GM18867 (cell line): Measurements from ENCODE around the gene IGF1R.

Source experiments
- ATAC-seq: cut with Tn5 transposase; IDR thresholded peaks from one replicate; pipeline ENCODE4 v1.9.1; 2021; ENCODE audit warnings: mild to moderate bottlenecking, moderate library complexity; ENCODE audit not compliant: unreplicated experiment

Gene IGF1R

DNA sequence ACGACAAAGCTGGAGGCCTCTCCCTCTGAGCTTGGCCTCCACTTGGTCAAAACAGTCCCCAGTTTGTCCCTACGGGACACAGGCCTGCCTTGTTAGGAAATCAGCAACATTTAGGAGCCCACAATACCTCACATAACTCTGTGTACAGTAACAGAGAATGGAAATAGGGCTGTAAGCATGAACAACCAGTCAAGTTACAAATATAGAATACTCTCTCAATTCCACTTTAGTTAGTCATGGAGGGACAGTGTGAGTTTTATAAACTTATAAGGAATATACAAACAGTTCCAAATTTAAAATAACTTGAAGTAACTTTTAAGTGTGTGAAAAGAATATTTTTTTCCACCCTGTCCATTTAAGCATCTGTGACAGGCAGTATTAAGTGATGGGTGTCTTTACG, 229.8 kb downstream of the IGF1R start:
- ATAC-seq = no peak

DNA sequence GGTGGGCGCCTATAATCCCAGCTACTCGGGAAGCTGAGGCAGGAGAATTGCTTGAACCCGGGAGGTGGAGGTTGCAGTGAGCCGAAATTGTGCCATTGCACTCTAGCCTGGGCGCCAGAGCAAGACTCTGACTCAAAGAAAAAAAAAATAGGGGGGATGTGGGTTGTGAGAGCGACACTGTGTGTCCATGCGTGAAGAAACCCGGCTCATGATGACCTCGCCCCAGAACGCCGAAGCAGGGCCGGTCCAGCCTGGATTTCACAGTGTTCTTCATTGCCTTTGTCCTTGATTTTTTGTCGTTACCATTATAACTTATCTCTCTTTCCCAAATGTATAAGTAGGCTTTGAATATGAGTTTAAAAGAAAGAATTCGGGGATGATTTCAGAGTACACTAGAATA, 230.5 kb downstream of the IGF1R start:
- ATAC-seq = no peak

DNA sequence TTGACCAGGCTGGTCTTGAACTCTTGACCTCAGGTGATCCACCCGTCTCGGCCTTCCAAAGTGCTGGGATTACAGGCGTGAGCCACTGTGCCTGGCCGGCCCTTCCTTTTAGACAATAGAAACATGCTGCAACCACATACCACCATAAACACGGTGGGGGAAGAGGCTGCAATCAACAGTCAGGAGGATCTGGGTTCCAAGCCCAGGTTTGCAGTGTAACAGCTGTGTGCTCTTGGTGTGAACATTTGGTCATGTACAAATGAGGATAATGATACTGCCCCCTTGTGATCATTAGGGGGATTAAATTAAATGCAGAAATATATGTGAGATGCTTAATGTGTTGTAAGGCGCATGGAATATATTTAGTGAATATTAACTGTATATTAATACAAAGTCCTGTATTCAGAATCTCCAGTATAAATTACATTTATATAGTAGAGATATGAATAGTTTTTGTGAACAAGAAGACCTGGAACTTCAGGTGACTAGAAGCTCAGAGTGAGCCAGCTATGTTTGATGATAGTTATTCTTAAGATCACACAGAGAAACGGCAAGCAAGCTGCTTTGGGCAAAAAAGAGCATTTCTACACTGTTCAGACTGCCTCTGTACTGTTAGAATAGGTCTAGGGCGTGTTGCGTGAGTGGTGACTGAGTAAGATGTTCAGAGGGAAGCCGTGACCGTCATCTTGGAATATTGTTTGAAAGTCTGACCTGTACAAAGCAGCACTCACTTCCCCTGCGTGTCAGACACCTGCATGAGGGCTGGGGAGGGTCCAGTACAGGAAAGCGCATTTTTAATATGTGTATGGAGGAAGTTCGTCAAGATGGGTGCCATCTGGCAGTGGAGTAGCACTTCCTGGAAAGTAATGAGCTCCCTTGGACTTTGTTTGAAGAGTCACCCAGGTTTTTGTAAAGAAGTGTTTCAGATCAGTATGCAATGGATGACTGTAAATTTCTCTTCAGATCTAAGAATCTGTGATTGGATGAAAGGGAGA, 233.5 kb downstream of the IGF1R start:
- ATAC-seq = peak; percentile 65

DNA sequence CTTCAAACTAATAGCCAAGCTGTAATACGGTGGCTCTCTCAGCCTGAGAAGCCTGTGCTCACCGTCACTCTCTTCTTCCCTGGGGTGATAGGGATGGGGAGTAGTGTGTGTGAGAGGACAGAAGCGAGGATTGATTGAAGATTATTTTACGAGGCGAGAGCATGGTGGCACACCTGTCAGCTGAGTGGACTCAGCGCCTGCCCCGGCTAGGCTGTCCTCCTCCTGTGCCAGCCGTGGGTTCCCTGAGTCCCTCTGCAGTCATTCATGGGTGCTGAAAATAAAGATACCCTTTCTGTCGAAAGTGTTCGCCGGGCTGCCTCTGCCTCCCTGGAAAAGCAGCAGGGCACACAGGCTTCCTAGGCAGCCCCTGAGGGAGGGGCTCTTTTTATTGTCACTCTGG, 235.1 kb downstream of the IGF1R start:
- ATAC-seq = no peak

DNA sequence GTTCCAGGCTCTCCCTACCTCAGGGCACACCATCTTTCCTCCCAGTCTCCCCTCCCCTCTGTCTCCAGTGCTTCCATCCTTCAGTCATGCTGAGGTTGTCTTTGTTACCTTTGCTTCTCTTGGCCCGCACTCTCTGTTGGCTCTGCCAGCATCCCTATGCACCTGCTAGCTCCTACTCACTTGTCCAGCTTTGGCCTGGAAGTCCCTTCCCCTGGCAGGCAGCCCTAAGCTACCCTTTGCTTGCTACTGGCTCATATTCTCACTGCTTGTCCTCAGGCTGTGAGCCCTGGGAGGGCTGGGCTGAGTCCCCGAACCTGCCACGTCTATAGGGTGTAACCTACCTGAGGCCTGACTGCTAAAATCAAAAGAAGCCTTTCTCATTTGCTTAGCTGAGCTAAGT, 236.6 kb downstream of the IGF1R start:
- no peak for ATAC-seq

DNA sequence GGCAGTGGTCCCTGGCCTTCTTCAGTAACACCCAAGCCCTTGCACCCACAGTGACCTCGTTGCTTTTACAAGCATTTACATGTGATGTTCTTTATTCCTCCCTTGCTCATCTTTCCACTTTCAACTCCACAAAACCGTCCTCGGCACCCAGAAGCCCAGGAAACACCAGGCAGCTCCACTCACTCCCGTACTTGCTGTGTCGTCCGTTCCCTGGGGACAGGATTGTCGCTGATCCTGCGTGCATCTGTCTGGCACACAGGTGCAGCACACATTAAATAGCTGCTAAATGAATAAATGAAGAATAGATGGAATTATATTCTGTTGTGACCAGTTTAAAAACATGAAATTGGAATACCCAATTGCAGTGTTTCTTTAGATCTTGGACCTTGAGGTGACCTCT, 239.6 kb downstream of the IGF1R start:
- no peak for ATAC-seq

DNA sequence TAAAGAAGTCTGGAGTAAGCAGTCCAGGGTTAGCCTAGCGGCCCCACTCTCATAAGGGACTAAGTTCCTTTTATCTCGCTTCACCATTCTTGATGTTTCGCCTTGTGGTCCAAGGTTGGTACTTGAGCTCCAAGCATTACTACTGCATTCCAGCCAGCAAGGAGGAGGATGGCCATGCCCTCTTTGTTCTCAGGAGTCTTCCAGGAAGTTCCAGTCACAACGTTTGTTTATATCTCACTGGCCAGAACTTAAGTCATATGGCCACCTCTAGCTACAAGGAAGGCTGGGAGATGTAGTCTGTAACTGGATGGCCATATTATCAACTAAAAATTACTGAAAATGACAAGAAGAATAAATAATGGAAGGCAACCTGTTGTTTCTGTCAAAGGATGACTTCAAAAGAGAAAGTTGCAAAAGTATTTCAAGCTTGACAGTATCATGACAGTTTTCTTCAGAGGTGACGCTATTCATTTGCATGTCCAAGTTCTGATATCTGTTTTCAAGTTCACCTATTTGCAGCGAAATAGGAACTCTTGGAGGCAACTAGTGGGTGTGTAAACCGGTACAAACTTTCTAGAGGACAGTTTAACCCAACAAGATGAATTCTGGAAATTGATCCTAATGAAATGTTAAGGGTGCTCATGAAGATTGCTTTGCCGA, 240.6 kb downstream of the IGF1R start:
- ATAC-seq = peak; percentile 72

DNA sequence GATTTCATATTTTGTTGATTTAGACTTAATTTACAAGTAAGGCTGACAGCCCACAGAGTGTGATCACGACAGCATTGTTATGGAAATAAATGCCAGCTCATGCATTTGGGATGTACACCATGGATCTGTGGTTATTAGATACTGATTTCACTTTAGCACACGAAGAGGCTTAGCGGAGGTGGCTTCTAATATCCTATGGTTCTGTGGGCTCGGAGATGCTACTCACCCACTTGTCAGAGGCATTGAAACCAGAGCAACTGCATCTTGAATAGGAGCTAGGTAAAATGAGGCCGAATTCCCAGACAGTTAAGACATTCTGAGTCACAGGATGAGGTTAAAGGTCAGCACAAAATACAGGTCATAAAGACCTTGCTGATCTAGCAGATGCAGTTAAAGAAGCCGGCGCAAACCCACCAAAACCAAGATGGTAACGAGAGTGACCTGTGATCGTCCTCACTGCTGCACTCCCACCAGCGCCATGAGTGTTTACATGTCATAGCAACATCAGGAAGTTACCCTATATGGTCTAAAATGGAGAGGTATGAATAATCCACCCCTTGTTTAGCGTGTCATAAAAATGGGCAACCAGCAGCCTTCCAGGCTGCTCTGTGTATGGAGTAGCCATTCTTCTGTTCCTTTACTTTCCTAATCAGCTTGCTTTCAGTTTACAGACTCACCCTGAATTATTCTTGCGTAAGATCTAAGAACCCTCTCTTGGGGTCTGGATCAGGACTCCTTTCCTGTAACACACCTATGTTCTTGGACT, 241.8 kb downstream of the IGF1R start:
- ATAC-seq = no peak

DNA sequence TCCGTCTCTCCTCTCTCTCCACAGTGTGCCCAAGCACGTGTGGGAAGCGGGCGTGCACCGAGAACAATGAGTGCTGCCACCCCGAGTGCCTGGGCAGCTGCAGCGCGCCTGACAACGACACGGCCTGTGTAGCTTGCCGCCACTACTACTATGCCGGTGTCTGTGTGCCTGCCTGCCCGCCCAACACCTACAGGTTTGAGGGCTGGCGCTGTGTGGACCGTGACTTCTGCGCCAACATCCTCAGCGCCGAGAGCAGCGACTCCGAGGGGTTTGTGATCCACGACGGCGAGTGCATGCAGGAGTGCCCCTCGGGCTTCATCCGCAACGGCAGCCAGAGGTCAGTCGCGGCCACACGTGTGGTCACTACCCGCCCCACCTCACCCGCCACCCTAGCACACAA, 243.0 kb downstream of the IGF1R start:
- ATAC-seq = no peak

DNA sequence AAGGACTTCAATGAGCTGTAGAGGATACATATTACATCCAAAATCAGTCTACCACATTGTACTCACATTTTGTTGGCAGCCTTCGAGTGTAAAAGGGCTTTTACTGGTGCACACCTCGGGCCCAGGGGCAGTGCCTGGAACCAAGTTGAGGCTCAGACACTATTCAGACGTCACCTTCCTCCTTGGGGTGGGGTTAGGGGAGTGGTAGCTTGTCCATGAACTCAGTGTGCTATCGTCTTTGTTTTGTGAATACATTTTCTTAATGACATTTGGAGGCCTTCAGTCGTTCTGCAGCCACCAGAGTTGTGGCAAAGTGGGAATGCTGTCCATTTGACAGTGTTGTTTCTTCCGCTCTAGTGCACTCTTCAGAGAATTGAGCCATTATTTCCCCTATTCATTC, 245.1 kb downstream of the IGF1R start:
- no peak for ATAC-seq

DNA sequence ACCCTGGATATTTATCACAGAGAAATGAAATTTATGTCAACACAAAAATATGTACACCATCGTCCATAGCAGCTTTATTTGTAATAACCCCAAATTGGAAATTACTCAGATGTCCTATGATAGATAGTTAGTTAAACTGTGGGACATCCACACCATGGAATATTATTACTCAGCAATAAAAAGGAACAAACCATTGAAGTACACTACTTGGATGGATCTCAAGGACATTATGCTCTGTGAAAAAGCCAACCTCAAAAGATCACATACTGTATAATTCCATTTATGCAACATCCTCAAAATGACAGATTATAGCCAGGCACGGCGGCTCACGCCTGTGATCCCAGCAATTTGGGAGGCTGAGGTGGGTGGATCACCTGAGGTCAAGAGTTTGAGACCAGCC, 246.0 kb downstream of the IGF1R start:
- no peak for ATAC-seq

DNA sequence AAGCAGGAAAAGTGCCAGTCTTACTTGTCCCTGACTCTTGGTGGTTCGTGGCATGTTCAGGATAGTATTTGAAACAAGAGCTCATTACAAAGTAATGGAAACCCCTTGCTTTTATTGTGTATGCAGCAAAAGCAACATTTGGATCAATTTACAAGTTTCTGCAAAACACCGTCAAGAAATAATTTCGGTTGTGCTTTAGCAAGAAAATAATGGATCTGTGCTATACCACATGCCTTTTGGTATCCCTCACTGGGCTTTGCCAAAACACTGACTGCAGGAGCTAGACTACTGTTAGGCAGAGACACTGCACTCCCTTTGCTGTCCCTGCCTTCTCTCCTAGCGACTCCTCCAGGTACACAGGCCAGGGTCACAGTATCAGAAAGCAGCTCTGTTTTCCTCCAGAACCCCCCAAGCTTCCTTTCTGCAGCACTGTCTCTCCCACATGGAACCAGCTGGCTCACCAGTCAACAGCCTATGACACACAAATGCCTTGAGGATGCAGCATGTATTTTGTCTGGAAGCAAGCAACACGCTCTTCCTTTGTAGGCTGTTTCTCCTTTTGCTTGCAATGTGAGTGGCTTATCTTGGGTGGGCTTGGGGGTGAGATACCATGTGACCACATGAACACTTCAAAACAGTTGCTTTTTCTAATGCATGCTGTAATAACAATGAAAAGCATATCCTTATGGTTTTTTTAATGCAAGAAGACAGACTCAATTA, 247.8 kb downstream of the IGF1R start:
- ATAC-seq = no peak

DNA sequence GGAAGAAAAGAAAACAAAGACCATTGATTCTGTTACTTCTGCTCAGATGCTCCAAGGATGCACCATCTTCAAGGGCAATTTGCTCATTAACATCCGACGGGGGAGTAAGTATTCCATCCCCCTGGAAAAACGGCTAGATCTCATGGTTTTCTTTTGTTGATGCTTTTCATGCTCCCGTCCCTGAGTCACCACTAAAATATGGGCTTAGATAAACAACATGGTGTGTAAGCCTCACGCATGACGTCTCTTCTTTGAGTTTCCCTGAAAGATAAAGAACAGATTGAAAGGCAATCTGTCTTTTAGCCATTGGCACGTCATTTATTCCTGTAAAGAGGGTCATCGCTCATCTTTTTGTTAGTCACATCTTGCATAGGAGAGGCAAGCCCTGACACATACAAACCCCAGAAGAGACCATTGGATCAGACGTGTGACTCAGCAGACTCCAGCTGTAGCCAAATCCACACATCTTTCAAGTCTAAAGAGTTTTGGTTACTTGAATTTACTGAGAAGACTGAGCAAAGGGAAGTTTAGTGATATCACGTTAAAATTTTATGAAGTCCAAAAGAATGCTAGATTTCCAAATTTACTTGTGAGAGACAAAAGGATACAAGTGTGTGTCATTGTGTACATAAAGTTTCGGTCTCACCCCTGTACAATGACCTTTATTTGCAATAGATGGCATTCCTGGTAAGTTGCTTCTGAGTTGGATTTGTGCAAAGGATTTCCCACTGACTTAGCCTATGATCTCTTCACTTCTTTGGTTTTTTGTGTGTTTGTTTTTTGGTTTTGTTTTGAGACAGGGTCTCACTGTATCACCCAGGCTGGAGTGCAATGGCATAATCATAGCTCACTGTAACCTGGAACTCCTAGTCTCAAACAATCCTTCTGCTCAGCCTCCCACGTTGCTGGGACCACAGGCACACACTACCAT, 248.7 kb downstream of the IGF1R start:
- no peak for ATAC-seq

DNA sequence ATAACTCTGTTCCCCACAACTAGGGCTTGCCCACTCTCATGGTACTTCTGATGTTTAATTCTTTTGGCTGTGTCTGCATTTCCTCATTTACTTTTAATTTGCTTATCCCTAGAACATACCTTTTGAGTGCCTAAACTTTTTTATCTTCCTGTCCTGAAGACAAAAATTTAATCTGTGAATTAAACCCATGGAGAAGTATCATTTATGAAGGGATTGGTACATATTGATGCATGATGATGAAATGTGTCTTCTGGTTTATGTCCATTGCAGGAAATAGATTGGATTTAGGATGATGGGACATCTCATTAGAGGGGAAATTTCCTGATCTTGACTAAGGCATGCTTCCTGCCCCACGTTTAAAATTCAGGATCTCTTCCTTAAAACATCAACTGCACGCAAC, 249.8 kb downstream of the IGF1R start:
- no peak for ATAC-seq

DNA sequence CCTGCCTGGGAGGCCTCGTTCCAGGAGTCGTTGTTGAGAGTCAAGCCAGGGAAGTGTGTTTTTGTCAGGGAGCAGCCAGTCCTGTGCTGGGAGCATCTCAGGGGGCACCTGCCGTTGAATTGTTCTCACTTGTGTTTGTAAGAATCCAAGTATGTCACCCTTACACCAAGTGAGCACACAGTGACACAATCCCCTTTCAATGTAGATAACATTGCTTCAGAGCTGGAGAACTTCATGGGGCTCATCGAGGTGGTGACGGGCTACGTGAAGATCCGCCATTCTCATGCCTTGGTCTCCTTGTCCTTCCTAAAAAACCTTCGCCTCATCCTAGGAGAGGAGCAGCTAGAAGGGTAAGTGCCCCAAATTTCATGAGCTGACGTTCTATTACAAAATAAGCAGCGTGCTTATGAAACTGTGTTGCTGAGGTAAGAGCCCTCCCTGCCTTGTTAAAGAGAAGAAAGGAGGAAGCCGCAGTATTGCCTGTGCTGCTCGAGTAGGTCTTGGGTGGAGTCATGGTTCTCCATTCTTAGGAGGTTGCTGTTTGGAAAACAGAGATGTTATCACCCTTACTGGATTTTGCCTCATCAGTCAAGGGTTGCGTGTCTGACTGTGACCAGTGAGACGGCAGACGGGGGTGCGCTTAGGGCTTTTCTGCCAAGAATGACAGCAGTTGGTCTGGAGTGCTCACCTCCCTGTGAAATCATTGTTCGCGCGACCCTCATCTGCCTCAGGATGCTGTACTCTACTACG, 251.1 kb downstream of the IGF1R start:
- ATAC-seq = no peak

DNA sequence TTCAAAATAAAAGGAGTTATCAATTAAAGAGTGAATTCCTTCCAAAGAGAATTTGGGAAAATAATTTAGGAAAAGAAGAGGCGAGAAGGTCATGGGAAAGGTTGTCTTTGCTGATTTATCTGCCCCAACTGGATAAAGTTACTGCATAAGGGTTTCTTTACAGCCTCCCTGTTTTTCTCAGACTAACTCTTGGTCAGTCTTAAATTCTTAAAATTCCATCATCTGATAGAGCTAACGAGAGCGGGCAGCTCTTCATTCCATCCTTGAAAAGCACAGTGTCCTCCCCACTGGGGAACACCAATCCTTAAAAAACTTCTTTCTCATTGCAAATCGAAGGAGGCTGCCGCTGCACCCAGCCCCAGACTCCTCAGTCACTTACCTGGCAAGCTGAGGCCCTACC, 252.0 kb downstream of the IGF1R start:
- ATAC-seq = no peak

DNA sequence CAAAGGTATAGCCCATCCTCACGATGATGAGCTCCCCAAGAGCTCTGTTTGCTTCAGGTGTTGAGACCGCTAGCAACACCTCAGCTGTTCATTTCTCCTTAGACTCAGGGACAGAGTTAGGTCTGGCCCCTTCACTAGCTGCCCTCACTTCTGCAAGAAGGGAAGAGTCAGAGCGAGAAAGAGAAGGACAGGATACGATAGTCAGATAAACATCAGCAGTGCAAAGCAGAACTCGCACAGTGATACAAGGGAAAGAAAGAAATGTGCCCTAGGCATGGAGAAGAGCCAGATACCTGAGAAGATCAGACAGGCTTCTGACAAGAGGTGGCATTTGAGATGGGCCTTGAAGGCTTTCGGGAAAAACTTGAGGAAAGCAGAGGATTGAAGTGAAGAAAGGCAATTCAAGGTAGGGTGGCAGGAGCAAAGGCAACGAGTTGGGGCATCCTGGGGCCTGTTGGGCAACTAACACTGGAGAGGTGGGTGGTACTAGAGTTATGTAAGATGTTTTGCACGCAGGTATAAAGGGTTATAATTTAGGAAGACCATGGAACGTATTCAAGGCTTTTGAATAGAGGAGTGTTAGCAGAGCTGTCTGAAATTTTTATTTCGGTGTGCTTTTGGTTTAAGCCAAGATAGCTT, 253.2 kb downstream of the IGF1R start:
- ATAC-seq = no peak

DNA sequence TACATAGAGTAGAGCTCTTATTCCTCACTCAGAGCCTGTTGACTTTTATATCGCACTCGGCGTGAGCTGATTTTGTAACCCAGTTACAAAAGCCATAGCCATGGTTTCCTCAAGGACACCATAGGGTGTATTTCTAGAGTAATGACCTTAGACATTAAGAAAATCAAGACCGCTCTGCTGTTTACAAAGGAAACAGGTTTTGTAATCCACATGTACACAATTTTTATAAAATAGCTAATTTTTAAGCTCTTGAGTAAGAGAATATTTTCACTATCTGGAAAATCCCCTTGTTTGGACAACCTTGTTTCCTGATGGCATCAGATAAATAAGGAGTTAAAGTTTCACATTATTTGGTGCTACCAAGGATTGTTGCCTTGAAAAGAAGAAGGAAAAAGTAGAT, 254.6 kb downstream of the IGF1R start:
- ATAC-seq = no peak
